Caco-2 (cell line): ENCODE data around the gene CDKN2B-AS1. TPM values are rescaled to one million over a fixed set of nuclear protein-coding genes. Genes with fewer than 3 reads are reported as not detected.

Experiments used
- BruUV-seq: library from RNA; stranded (reverse); fragments of 400-500 nt; replicated peaks from 2 replicates; lab custom pipeline; 2021; lab: Mats Ljungman, UMichigan
- CTCF ChIA-PET: fragments of 300-600 bp; sonication (Branson Sonifier 250); formaldehyde crosslinking; loops from one replicate; lab custom pipeline; 2022; ENCODE audit warnings: antibody characterized with exemption; lab: Charles Lee
- POLR2A ChIA-PET: fragments of 300-600 bp; sonication (Branson Sonifier 250); formaldehyde crosslinking; loops from one replicate; lab custom pipeline; 2022; ENCODE audit warnings: antibody characterized with exemption; lab: Charles Lee
- DNase-seq, 2 experiments: peaks; one replicate each; pipeline versions ENCODE4 v3.0.0 to v3.0.0-alpha.2; 2020 to 2022
- H3K27me3 ChIP-seq: replicated peaks from 2 replicates; pipeline ENCODE4 v1.6.0; 2011; ENCODE audit warnings: low read length; ENCODE audit not compliant: control insufficient read depth, insufficient read depth
- H3K36me3 ChIP-seq: 2 replicates; pipeline ENCODE4 v1.5.1; 2011; ENCODE audit warnings: low read length; ENCODE audit not compliant: control insufficient read depth, insufficient read depth
- H3K4me1 ChIP-seq: fragments of 250-450 bp; sonication (Bioruptor Pico); 2 replicates; pipeline ENCODE4 v1.5.1; 2020; ENCODE audit warnings: mild to moderate bottlenecking
- H3K4me3 ChIP-seq: 2 replicates; pipeline ENCODE4 v1.5.1; 2011; ENCODE audit warnings: low read depth, mild to moderate bottlenecking, control low read depth, low read length
- H3K9me3 ChIP-seq: fragments of 250-450 bp; sonication (Bioruptor Pico); 2 replicates; pipeline ENCODE4 v1.5.1; 2020; ENCODE audit warnings: mild to moderate bottlenecking, moderate library complexity
- H3K27ac Mint-ChIP-seq: one replicate; pipeline ENCODE4 v1.8.0; 2022; ENCODE audit warnings: mixed read lengths; ENCODE audit not compliant: unreplicated experiment
- H3K27me3 Mint-ChIP-seq: one replicate; pipeline ENCODE4 v1.8.0; 2022; ENCODE audit warnings: mixed read lengths; ENCODE audit not compliant: insufficient read depth, unreplicated experiment
- H3K36me3 Mint-ChIP-seq: one replicate; pipeline ENCODE4 v1.8.0; 2022; ENCODE audit warnings: mild to moderate bottlenecking, mixed read lengths; ENCODE audit not compliant: insufficient read depth, unreplicated experiment
- H3K4me1 Mint-ChIP-seq: one replicate; pipeline ENCODE4 v1.8.0; 2022; ENCODE audit warnings: low read depth, mixed read lengths; ENCODE audit not compliant: unreplicated experiment
- H3K4me3 Mint-ChIP-seq: one replicate; pipeline ENCODE4 v1.8.0; 2022; ENCODE audit warnings: mild to moderate bottlenecking, moderate library complexity, mixed read lengths; ENCODE audit not compliant: unreplicated experiment
- H3K9me3 Mint-ChIP-seq: one replicate; pipeline ENCODE4 v1.8.0; 2022; ENCODE audit warnings: mixed read lengths; ENCODE audit not compliant: unreplicated experiment
- intact Hi-C: fragments of 100-400 bp; cut with micrococcal nuclease; formaldehyde crosslinking; loops from one replicate; pipeline ENCODE4 v1.10.0; 2022; ENCODE audit not compliant: unreplicated experiment
- total RNA-seq: library from RNA; stranded (reverse); gene quantifications from 2 replicates; pipeline ENCODE4 v1.2.3, GENCODE V29; 2022
- TF ChIP-seq, protein P1 (sequence below), 2 experiments: fragments of 200-600 bp in 1 of 2; IDR thresholded peaks; 1 replicate in 1 of 2; 2 replicates in 1 of 2; pipeline versions ENCODE4 v1.5.1 to v1.8.0; 2011 to 2022; ENCODE audit warnings: antibody characterized with exemption in 1 of 2, control low read depth in 1 of 2, inconsistent platforms in 1 of 2, low read depth in 1 of 2, low read length in 1 of 2, mild to moderate bottlenecking in 1 of 2, moderate library complexity in 1 of 2; ENCODE audit not compliant: insufficient read depth in 1 of 2, severe bottlenecking in 1 of 2, unreplicated experiment in 1 of 2

CDKN2B-AS1 gene
- total RNA-seq, 1 experiment from 2014 or later, result 1.2 TPM

DNA sequence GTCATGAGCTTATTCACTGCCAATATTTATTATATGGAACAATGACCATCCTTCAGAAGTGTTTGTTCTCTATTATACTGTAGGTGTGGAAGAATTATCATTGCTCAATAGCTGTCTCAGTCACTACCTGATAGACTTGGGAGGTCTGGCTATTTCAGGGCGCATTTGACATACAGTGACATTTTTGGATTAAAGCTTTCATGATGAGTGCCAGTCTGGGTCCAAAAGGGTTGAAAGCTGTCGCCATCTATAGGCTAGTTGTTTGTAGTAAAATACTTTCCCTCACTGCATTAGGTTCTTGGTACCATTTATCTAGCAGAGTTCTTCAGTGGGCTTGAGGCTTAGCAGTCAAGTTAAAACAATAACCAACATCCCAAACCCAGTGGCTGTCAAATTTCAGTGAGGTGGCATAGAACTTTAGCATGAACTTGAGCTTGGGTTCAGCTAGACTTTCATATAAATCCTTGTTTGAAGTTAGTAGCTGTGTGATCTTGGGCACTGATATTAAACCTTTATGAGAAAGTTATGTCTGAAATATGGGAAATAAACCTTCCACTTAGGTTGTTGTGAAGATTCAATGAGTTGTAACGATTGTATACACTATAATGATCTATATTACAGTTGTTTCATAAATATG, 125.0 kb downstream of the CDKN2B-AS1 start:
- TF ChIP-seq, protein P1, sequence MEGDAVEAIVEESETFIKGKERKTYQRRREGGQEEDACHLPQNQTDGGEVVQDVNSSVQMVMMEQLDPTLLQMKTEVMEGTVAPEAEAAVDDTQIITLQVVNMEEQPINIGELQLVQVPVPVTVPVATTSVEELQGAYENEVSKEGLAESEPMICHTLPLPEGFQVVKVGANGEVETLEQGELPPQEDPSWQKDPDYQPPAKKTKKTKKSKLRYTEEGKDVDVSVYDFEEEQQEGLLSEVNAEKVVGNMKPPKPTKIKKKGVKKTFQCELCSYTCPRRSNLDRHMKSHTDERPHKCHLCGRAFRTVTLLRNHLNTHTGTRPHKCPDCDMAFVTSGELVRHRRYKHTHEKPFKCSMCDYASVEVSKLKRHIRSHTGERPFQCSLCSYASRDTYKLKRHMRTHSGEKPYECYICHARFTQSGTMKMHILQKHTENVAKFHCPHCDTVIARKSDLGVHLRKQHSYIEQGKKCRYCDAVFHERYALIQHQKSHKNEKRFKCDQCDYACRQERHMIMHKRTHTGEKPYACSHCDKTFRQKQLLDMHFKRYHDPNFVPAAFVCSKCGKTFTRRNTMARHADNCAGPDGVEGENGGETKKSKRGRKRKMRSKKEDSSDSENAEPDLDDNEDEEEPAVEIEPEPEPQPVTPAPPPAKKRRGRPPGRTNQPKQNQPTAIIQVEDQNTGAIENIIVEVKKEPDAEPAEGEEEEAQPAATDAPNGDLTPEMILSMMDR (IDR thresholded peaks at IDR 0.05; ENCODE audit: insufficient read depth in 1 of 2, low read depth in 1 of 2, low read length in 1 of 2, severe bottlenecking in 1 of 2, unreplicated experiment in 1 of 2), result peak in 1 of 2 experiments; percentile 29
- ChIA-PET CTCF (interaction anchor here (0.6 to 2.0 kb wide), 8 partner anchors 10 to 323 kb away, joined by 3 to 26 read pairs (median 5); partner anchors contain the start of genes CDKN2A, CDKN2B and CDKN2B-AS1), POLR2A (no interaction called here)
- Mint-ChIP-seq H3K4me3 (no peak overlapping the region), H3K36me3 (peaks cover 4% of the 10 kb centered on the region), H3K27ac (no peak overlapping the region), H3K4me1 (peaks cover 24% of the 10 kb centered on the region), H3K9me3 (no peaks in the 10 kb centered on the region), H3K27me3 (no peaks in the 10 kb centered on the region)
- Histone ChIP-seq H3K27me3 (no peaks in the 10 kb centered on the region), H3K4me1 (peaks cover 34% of the 10 kb centered on the region), H3K36me3 (no peaks in the 10 kb centered on the region), H3K4me3 (no peak overlapping the region), H3K9me3 (peaks cover 3% of the 10 kb centered on the region; the same call in 1 of the 2 replicates)
- DNase-seq, result peak in 1 of 2 experiments; percentile 24
- BruUV-seq, result no TSS peak
- intact Hi-C loops, result loop anchor here (1.0 to 2.0 kb wide), 5 partner anchors 67 to 306 kb away; no protein-coding TSS in a partner anchor

DNA sequence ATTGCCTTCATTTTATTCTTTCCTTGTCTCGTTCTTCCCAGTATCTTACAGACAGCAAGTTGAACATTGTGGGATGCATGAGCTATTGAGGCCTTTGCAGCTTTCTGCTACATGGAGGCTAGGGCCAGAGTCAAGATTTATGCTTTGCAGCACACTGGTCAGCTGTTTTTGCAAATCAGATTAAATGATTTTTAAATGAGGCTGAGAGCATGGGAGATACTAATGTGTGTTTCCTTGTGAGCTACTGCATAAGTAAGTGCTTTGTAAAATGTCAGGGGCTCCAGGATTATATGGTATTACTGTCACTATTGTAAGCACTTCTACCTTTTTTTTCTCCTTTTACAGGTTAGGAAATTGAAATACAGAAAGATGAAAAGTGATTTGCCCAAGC, 125.6 kb downstream of the CDKN2B-AS1 start:
- Histone ChIP-seq H3K4me1 (peaks cover 36% of the 10 kb centered on the region), H3K4me3 (no peak overlapping the region), H3K27me3 (no peaks in the 10 kb centered on the region), H3K36me3 (no peaks in the 10 kb centered on the region), H3K9me3 (peaks cover 3% of the 10 kb centered on the region; the same call in 1 of the 2 replicates)
- no TSS peak for BruUV-seq
- Mint-ChIP-seq H3K4me3 (no peak overlapping the region), H3K4me1 (peaks cover 29% of the 10 kb centered on the region), H3K9me3 (no peaks in the 10 kb centered on the region), H3K27me3 (no peaks in the 10 kb centered on the region), H3K36me3 (peaks cover 4% of the 10 kb centered on the region), H3K27ac (no peak overlapping the region)
- ChIA-PET CTCF (interaction anchor here (1.0 to 2.0 kb wide), 5 partner anchors 11 to 307 kb away, joined by 3 to 26 read pairs (median 6); partner anchors contain the start of genes CDKN2A, CDKN2B and CDKN2B-AS1), POLR2A (no interaction called here)
- TF ChIP-seq, protein P1 (IDR thresholded peaks at IDR 0.05; ENCODE audit: insufficient read depth in 1 of 2, low read depth in 1 of 2, low read length in 1 of 2, severe bottlenecking in 1 of 2, unreplicated experiment in 1 of 2), result no peak
- intact Hi-C loops, result no loop called here
- DNase-seq, result no peak

DNA sequence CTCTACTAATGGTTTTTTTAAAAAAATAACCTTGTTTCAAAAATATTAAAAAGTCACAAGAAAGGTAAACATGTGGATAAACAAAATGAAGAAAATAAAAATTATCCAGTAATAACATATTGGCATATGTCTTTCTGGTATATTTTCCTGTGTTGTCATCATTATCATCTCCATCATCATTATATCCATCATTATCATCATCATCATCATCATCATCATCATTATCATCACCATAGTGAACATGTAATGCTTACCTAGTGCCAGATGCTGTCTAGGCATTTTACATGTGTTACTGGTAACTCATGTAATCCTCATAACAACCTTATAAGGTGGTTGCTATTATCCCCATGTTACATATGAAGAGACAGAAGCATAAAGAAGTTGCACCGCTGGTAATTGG, 126.0 kb downstream of the CDKN2B-AS1 start:
- BruUV-seq, result no TSS peak
- Mint-ChIP-seq H3K27ac (no peak overlapping the region), H3K27me3 (no peaks in the 10 kb centered on the region), H3K9me3 (no peaks in the 10 kb centered on the region), H3K4me1 (peaks cover 29% of the 10 kb centered on the region), H3K36me3 (peaks cover 4% of the 10 kb centered on the region), H3K4me3 (no peak overlapping the region)
- ChIA-PET CTCF (interaction anchor here (2.0 kb wide), 1 partner anchor 112 kb away, joined by 26 read pairs; the partner anchor contains the start of gene CDKN2B), POLR2A (no interaction called here)
- Histone ChIP-seq H3K9me3 (peaks cover 3% of the 10 kb centered on the region; the same call in 1 of the 2 replicates), H3K27me3 (no peaks in the 10 kb centered on the region), H3K4me1 (peaks cover 37% of the 10 kb centered on the region), H3K36me3 (no peaks in the 10 kb centered on the region), H3K4me3 (no peak overlapping the region)
- no peak for DNase-seq
- intact Hi-C loops, result no loop called here
- TF ChIP-seq, protein P1 (IDR thresholded peaks at IDR 0.05; ENCODE audit: insufficient read depth in 1 of 2, low read depth in 1 of 2, low read length in 1 of 2, severe bottlenecking in 1 of 2, unreplicated experiment in 1 of 2), result no peak
